HG02763 (cell line): ENCODE measurements around the gene PPP1R15A.
"Not testable (repeated sequence)": the region's sequence is repeated elsewhere in the genome, so short reads cannot be mapped to it uniquely, and the experiment has no call there.

ENCODE experiments used
- ATAC-seq: cut with Tn5 transposase; IDR thresholded peaks from one replicate; pipeline ENCODE4 v1.9.1; 2021; ENCODE audit warnings: mild to moderate bottlenecking, moderate library complexity; ENCODE audit not compliant: unreplicated experiment

The PPP1R15A gene

DNA sequence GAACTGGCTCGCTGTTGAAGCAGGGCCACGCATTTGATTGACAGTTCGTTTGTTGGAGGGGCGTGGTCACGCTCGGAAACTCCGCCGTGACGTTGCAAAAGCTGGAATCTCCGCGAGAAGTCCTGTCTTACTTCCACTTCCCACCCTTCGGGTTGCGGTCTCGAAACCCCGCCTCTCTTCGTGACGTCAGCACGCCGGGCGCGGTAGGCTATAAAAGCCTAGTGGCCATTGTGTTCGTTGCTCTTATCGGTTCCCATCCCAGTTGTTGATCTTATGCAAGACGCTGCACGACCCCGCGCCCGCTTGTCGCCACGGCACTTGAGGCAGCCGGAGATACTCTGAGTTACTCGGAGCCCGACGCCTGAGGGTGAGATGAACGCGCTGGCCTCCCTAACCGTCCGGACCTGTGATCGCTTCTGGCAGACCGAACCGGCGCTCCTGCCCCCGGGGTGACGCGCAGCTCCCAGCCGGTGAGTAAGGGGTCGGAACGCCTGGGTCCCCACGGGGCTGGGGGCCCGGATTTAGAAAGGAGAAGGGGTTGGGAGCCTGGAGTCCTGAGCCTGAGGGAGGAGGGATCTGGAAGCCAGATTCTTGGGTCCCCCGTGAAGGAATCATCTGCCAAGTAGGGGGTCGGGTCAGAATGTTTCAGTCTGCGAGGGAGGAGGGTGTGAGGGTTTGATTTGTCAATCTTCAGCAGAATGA, at the start of gene PPP1R15A:
Gene PPP1R15A, plus strand, starts transcription at position 240 of the 702 bp plus-strand sequence. CDS start 813 bp downstream, outside the sequence.
- peak; percentile 49 for ATAC-seq

DNA sequence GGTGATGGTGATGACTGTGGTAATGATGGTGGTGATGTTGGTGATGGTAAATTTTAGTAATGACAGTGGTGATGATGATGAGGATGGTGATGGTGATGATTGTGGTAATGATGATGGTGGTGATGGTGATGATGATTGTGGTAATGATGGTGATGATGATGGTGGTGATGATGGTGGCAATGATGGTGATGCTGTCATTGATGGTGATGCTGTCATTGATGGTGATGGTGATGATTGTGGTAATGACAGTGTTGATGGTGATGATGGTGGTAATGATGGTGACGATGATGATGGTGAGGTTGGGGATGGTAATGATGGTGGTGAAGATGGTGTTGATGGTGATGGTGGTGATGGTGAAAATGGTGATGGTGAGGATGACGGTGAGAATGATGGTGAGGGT, 49.7 kb upstream of the PPP1R15A start:
- no peak for ATAC-seq

DNA sequence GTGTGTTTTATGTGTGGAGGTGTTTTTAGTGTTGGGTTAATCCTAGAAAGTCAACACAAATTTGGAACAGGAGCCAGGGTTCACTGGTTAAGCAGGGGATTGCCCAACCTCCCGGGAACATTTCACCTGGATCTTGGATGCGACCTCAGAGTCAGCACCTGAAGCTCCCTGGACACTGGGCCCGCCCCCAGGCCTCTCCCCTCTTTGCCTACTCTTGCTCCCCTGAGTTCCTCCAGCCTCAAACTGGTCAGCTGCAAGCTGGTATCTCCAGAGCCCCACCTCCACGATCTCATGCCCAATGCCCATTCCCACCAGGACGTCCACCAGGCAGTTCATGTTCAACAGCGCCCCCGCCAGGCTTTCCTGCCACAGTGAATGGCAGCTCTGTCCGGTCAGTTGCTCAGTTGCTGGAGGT, 45.6 kb upstream of the PPP1R15A start:
- ATAC-seq = no peak

- no peak for ATAC-seq
Observed at GRCh38 chr19:48830088-48830487, 42.1 kb upstream of the PPP1R15A start.

GRCh38 chr19:48830965-48831364, 41.3 kb upstream of the PPP1R15A start:
- ATAC-seq = no peak

GRCh38 chr19:48833049-48833448, 39.2 kb upstream of the PPP1R15A start:
- ATAC-seq = no peak

GRCh38 chr19:48833977-48834376, 38.2 kb upstream of the PPP1R15A start:
- no peak for ATAC-seq

- ATAC-seq = peak; percentile 69
Observed at GRCh38 chr19:48835734-48836088, 36.5 kb upstream of the PPP1R15A start.

DNA sequence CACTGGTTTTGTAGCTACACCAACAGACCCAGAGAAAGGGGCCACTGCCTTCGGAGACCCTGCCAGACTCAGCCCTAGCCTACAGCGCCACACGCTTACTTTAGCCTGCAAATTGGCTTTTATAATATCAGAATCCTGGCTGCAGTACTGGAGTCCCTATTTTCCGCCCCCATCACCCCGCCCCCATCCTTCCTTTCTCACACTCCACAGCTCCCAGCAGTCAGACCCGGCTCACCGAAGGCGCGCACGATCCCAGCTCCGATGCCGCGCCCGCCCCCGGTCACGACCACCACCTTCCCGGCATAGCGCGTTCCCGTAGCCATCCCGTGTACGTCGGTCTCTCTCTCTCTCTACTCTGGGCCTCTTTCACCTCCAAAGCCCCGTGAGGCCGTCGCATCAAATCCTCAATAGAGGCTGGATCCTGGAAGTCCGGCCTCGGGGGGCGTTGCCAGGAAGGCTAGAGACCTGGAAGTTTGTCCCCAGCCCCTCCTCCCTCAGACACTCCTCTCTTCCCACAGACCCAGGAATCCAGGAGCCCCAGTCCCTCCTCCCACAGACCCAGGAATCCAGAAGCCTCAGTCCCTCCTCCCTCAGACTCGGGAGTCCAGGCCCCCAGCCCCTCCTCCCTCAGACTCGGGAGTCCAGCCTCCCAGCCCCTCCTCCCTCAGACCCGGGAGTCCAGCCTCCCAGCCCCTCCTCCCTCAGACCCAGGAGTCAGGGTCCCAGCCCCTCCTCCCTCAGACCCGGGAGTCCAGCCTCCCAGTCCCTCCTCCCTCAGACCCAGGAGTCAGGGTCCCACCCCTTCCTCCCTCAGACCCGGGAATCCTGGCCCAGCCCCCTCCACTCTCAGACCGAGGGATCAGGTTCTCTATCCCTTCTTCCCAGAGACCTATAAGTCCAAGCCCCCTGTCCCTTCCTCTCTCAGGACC, 35.9 kb upstream of the PPP1R15A start, which contains the start of gene HSD17B14:
Gene HSD17B14, minus strand, starts transcription at position 403 of the 929 bp plus-strand sequence. Its CDS starts 80 bp downstream, at position 323.
- no peak for ATAC-seq

GRCh38 chr19:48837051-48837524, 35.1 kb upstream of the PPP1R15A start:
- ATAC-seq = peak; percentile 63

DNA sequence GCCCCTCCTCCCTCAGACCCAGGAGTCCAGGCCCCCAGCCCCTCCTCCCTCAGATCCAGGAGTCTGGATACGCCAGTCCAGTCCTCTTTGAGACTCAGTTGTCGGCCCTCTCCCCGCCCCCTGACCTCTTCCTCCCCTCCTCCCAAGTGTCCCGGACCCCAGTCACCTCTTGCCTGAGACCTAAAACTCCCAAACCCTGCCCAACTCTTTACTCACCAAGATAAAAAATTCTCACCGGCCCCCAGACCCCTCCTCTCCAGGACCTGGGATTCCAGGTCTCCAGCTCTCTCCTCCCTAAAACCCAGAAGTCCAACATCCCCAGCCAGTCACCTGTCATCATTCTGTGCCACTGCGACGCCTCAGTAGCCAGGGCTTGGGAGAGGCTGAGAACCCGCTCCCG, 34.5 kb upstream of the PPP1R15A start:
- no peak for ATAC-seq

DNA sequence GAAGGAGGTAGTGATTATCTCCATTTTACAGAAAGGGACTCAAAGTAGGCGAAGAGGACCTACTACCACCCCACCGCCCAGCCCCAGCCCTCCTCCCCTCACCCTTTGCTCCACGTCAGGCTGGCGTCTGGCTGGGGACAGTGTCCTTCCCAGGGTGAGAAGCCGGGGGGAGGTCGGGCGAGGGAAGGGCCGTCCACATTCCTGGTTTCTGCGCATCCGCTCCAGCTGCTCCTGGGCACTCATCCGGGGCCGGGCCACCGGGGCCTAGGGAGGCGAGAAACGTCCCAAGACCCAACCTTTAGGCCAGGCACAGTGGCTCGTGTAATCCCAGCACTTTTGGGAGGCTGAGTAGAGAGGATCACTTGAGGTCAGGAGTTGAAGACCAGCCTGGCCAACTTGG, 31.2 kb upstream of the PPP1R15A start:
- no peak for ATAC-seq

DNA sequence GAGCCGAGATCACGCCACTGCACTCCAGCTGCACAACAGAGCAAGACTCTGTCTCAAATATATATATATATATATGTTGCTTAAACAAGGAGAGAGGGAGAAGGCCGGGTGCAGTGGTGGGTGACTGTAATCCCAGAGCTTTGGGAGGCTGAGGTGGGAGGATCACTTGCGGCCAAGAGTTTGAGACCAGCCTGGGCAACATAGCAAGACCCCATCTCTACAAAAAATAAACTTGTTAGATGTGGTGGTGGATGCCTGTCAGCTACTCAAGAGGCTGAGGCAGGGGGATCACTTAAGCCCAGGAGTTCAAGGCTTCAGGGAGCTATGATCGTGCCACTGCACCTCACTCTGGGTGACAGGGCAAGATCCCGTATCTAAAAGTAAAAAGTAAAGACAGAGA, 30.6 kb upstream of the PPP1R15A start:
- no peak for ATAC-seq

GRCh38 chr19:48842789-48843162, 29.4 kb upstream of the PPP1R15A start:
- no peak for ATAC-seq

DNA sequence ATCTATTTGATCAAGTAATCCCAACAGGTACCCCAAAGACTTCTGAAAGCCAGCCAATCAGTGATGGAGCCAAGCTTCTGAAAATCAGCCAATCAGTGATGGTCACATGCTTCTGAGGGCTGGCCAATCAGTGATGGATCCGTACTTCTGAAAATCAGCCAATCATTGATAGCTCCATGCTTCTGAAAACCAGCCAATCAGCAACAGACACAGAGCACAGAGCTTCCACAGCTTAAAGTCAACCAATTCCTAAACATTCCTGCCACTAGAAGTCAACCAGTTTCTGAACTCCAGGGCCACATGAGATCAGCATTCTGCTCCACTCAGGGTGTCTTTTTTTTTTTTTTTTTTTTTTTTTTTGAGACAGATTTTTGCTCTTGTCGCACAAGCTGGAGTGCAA, 27.7 kb upstream of the PPP1R15A start:
- ATAC-seq = no peak

DNA sequence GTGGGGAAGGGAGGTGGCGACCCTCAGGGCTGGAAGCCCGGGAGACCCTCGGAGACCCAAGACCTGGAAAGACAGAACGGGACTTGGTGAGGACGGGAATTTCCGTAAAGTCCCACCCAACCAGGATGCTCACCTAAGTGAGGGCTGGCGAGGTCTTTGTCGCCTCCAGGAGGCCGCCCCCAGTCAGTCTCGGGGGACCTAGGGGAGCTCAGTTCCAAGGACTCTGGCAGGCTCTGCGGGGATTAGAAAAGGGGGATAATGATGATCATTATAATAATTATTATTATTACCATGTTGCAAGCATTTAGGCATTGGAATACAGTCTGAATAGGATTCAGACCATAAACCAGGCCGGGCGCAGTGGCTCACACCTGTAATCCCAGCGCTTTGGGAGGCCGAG, 26.8 kb upstream of the PPP1R15A start:
- ATAC-seq = no peak

DNA sequence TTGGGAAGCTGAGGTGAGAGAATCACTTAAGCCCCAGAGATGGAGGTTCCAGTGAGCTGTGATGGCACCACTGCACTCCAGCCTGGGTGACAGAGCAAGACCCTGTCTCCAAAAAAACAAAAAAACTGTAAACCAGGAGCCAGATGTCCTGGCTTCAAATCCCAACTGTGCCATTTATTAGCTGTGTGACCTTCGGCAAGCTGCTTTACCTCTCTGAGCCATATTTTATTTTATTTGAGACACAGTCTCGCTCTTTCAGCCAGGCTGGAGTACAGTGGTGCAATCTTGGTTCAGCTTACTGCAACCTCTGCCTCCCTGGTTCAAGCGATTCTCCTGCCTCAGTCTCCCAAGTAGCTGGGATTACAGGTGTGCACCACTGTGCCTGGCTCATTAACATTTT, 25.6 kb upstream of the PPP1R15A start:
- not testable (repeated sequence) for ATAC-seq

GRCh38 chr19:48852292-48852691, 19.9 kb upstream of the PPP1R15A start:
- ATAC-seq = no peak

GRCh38 chr19:48853483-48853882, 18.7 kb upstream of the PPP1R15A start:
- no peak for ATAC-seq

- no peak for ATAC-seq
Observed at GRCh38 chr19:48854103-48854502, 18.1 kb upstream of the PPP1R15A start.

GRCh38 chr19:48856921-48857320, 15.3 kb upstream of the PPP1R15A start:
- no peak for ATAC-seq
